HepG2 (cell line): Measurements from ENCODE around the gene INF2. TPM values are rescaled to one million over a fixed set of nuclear protein-coding genes. Genes with fewer than 3 reads are reported as not detected.

Experiments
- FOXM1 ChIP-seq: sonication (generic); formaldehyde crosslinking; IDR thresholded peaks from 2 replicates; pipeline ENCODE4 v1.5.0; 2020; ENCODE audit warnings: missing genetic modification reagents
- JDP2 ChIP-seq: sonication (generic); formaldehyde crosslinking; IDR thresholded peaks from 2 replicates; pipeline ENCODE4 v1.8.1; 2022; ENCODE audit warnings: missing genetic modification reagents, borderline replicate concordance
- MTF1 ChIP-seq: sonication (generic); formaldehyde crosslinking; IDR thresholded peaks from 2 replicates; pipeline ENCODE4 v1.5.0; 2020; ENCODE audit warnings: missing genetic modification reagents
- NFKB2 ChIP-seq: sonication (generic); formaldehyde crosslinking; IDR thresholded peaks from 2 replicates; pipeline ENCODE4 v1.4.0; 2020; ENCODE audit warnings: missing genetic modification reagents, borderline replicate concordance
- NR3C1 ChIP-seq: sonication (generic); formaldehyde crosslinking; IDR thresholded peaks from 2 replicates; pipeline ENCODE4 v1.4.0; 2020; ENCODE audit warnings: missing genetic modification reagents
- RFX1 ChIP-seq: fragments of 450-650 bp; IDR thresholded peaks from 2 replicates; pipeline ENCODE4 v1.6.1; 2017
- SRF ChIP-seq: IDR thresholded peaks from 2 replicates; pipeline ENCODE4 v1.6.1; 2011; ENCODE audit warnings: mild to moderate bottlenecking, low read depth, low read length, moderate library complexity
- SRSF9 ChIP-seq: fragments of 200-400 bp; formaldehyde crosslinking; IDR thresholded peaks from 2 replicates; pipeline ENCODE4 v1.6.1; 2018; ENCODE audit warnings: borderline replicate concordance, mild to moderate bottlenecking, low read depth, low read length; ENCODE audit not compliant: insufficient read depth, poor library complexity, severe bottlenecking
- TAF1 ChIP-seq: sonication (generic); formaldehyde crosslinking; IDR thresholded peaks from 2 replicates; pipeline ENCODE4 v1.4.0; 2020; ENCODE audit warnings: missing genetic modification reagents
- TCF7L2 ChIP-seq: IDR thresholded peaks from 2 replicates; pipeline ENCODE4 v1.6.1; 2011; ENCODE audit warnings: mild to moderate bottlenecking, low read depth, low read length, moderate library complexity
- ZBTB38 ChIP-seq: sonication (generic); formaldehyde crosslinking; IDR thresholded peaks from 2 replicates; pipeline ENCODE4 v1.5.1; 2020; ENCODE audit warnings: mild to moderate bottlenecking, missing genetic modification reagents
- ZFP90 ChIP-seq: sonication (generic); formaldehyde crosslinking; IDR thresholded peaks from 2 replicates; pipeline ENCODE4 v1.8.0; 2022; ENCODE audit warnings: missing genetic modification reagents, mild to moderate bottlenecking, inconsistent platforms, borderline replicate concordance
- ZKSCAN8 ChIP-seq: IDR thresholded peaks from 2 replicates; pipeline ENCODE4 v1.6.1; 2016; ENCODE audit warnings: borderline replicate concordance, missing genetic modification reagents, missing compliant biosample characterization
- ZNF460 ChIP-seq: sonication (generic); formaldehyde crosslinking; IDR thresholded peaks from 2 replicates; pipeline ENCODE4 v1.5.1; 2020; ENCODE audit warnings: missing genetic modification reagents, mild to moderate bottlenecking, borderline replicate concordance
- ZNF781 ChIP-seq: sonication (generic); formaldehyde crosslinking; IDR thresholded peaks from 2 replicates; pipeline ENCODE4 v1.5.1; 2020; ENCODE audit warnings: borderline replicate concordance, mild to moderate bottlenecking, missing genetic modification reagents; ENCODE audit errors: not compliant biosample characterization
- polyA plus RNA-seq, 8 experiments: library from polyadenylated mRNA; depleted of rRNA in 3 of 8; stranded (reverse) in 7 of 8; unstranded in 1 of 8; fragments of >200 nt; fragmentation: Illumina TruSeq in 4 of 8; extraction: Trizol in 4 of 8; gene quantifications; 2 replicates each; pipeline versions ENCODE4 v1.2.1 to v1.2.3, GENCODE V29; 2011 to 2016; ENCODE audit warnings: low read depth in 4 of 8, missing spikeins in 1 of 8, mixed read lengths in 1 of 8; ENCODE audit not compliant: insufficient read depth in 1 of 8
- total RNA-seq, 5 experiments: library from RNA; depleted of rRNA; stranded (reverse); fragments of >200 nt; fragmentation: Illumina TruSeq; extraction: Trizol; gene quantifications; 2 replicates each; pipeline ENCODE4 v1.2.3, GENCODE V29; 2016; ENCODE audit warnings: low read depth in 1 of 5
- TF ChIP-seq, protein P1 (sequence below): IDR thresholded peaks from 2 replicates; pipeline ENCODE4 v1.6.1; 2016; ENCODE audit warnings: missing compliant biosample characterization, missing genetic modification reagents, borderline replicate concordance
- TF ChIP-seq, protein P2 (sequence below): sonication (generic); formaldehyde crosslinking; IDR thresholded peaks from 2 replicates; pipeline ENCODE4 v1.5.0; 2020; ENCODE audit warnings: missing genetic modification reagents
- TF ChIP-seq, protein P3 (sequence below): sonication (generic); formaldehyde crosslinking; IDR thresholded peaks from 2 replicates; pipeline ENCODE4 v1.8.0; 2022; ENCODE audit warnings: mild to moderate bottlenecking, missing genetic modification reagents, moderate library complexity
- TF ChIP-seq, protein P4 (sequence below): sonication (generic); formaldehyde crosslinking; conservative IDR thresholded peaks from 2 replicates; pipeline ENCODE4 v1.4.0; 2020; ENCODE audit warnings: missing genetic modification reagents
- TF ChIP-seq, protein P5 (sequence below): sonication (generic); formaldehyde crosslinking; IDR thresholded peaks from 2 replicates; pipeline ENCODE4 v1.4.0; 2020; ENCODE audit warnings: missing genetic modification reagents

The INF2 gene
- total and polyA plus RNA-seq, 2 of the 13 experiments (the other 11 are each of a cell fraction or from before 2014, with no cell fraction given) = 16.4 to 26.4 TPM

DNA sequence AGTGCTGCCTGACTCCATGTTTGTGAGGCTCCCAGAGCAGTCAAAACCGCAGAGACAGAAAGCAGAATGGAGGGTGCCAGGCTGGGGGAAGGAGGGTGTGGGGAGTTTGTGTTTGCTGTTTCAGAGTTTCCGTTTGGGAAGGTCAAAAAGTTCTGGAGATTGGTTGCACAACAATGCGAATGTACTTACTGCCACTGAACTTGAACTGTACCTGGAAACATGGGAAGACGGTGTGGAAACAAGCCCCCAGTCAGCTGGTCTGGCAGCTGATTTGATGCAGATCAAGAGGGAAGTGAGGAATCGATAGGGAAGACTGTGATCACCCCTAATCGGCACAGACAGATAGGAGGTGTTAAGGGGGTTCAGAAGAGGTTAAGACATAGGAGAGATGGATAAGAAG, 35.3 kb upstream of the INF2 start (continued):
- TF ChIP-seq ZNF460 = no peak
- TF ChIP-seq, protein P1, sequence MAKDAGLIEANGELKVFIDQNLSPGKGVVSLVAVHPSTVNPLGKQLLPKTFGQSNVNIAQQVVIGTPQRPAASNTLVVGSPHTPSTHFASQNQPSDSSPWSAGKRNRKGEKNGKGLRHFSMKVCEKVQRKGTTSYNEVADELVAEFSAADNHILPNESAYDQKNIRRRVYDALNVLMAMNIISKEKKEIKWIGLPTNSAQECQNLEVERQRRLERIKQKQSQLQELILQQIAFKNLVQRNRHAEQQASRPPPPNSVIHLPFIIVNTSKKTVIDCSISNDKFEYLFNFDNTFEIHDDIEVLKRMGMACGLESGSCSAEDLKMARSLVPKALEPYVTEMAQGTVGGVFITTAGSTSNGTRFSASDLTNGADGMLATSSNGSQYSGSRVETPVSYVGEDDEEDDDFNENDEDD = no peak
- no peak for TF ChIP-seq NFKB2
- TF ChIP-seq ZFP90 = no peak
- no peak for TF ChIP-seq ZKSCAN8
- TF ChIP-seq SRF = no peak
- TF ChIP-seq, protein P2, sequence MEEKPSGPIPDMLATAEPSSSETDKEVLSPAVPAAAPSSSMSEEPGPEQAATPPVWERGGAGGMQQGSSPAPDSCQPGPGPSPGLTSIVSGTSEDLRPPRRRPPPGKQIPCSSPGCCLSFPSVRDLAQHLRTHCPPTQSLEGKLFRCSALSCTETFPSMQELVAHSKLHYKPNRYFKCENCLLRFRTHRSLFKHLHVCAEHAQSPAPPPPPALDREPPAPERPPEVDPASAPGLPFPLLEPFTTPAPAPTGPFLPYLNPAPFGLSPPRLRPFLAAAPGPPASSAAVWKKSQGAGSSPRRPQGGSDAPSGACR (CRISPR knock-in tag) = 0 out of 2 replicates have a peak, but pooled peaks have one; percentile 51
- no peak for TF ChIP-seq JDP2 (CRISPR knock-in tag)
- TF ChIP-seq SRSF9 = no peak
- TF ChIP-seq, protein P3, sequence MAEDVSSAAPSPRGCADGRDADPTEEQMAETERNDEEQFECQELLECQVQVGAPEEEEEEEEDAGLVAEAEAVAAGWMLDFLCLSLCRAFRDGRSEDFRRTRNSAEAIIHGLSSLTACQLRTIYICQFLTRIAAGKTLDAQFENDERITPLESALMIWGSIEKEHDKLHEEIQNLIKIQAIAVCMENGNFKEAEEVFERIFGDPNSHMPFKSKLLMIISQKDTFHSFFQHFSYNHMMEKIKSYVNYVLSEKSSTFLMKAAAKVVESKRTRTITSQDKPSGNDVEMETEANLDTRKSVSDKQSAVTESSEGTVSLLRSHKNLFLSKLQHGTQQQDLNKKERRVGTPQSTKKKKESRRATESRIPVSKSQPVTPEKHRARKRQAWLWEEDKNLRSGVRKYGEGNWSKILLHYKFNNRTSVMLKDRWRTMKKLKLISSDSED (CRISPR knock-in tag) = no peak
- TF ChIP-seq FOXM1 = no peak
- TF ChIP-seq, protein P4, sequence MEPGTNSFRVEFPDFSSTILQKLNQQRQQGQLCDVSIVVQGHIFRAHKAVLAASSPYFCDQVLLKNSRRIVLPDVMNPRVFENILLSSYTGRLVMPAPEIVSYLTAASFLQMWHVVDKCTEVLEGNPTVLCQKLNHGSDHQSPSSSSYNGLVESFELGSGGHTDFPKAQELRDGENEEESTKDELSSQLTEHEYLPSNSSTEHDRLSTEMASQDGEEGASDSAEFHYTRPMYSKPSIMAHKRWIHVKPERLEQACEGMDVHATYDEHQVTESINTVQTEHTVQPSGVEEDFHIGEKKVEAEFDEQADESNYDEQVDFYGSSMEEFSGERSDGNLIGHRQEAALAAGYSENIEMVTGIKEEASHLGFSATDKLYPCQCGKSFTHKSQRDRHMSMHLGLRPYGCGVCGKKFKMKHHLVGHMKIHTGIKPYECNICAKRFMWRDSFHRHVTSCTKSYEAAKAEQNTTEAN (CRISPR knock-in tag) = no peak
- no peak for TF ChIP-seq TCF7L2
- no peak for TF ChIP-seq NR3C1 (CRISPR knock-in tag)
- TF ChIP-seq, protein P5, sequence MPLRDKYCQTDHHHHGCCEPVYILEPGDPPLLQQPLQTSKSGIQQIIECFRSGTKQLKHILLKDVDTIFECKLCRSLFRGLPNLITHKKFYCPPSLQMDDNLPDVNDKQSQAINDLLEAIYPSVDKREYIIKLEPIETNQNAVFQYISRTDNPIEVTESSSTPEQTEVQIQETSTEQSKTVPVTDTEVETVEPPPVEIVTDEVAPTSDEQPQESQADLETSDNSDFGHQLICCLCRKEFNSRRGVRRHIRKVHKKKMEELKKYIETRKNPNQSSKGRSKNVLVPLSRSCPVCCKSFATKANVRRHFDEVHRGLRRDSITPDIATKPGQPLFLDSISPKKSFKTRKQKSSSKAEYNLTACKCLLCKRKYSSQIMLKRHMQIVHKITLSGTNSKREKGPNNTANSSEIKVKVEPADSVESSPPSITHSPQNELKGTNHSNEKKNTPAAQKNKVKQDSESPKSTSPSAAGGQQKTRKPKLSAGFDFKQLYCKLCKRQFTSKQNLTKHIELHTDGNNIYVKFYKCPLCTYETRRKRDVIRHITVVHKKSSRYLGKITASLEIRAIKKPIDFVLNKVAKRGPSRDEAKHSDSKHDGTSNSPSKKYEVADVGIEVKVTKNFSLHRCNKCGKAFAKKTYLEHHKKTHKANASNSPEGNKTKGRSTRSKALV (CRISPR knock-in tag) = no peak
- no peak for TF ChIP-seq TAF1
- TF ChIP-seq ZBTB38 (CRISPR knock-in tag) = no peak
- no peak for TF ChIP-seq RFX1
- TF ChIP-seq MTF1 (CRISPR knock-in tag) = no peak
- no peak for TF ChIP-seq ZNF781 (CRISPR knock-in tag)
